Thyroid gland (tissue), 4 donors: ENCODE results near the gene LYZL2.

Experiments
- POLR2A ChIP-seq, 2 donors: fragments of 450-650 bp; IDR thresholded peaks; one replicate each; pipeline ENCODE4 v1.6.1; 2017; ENCODE audit warnings: antibody characterized with exemption in 2 of 2, mild to moderate bottlenecking in 2 of 2, moderate library complexity in 1 of 2
- TF ChIP-seq, protein P1 (sequence below), 6 experiments: fragments of 200-600 bp in 3 of 6; fragments of 450-650 bp in 3 of 6; sonication (generic) in 3 of 6; IDR thresholded peaks; one replicate each; pipeline ENCODE4 v1.5.1; 2016 to 2019; ENCODE audit warnings: antibody characterized with exemption in 6 of 6, mild to moderate bottlenecking in 2 of 6, inconsistent platforms in 1 of 6, moderate library complexity in 1 of 6

DNA sequence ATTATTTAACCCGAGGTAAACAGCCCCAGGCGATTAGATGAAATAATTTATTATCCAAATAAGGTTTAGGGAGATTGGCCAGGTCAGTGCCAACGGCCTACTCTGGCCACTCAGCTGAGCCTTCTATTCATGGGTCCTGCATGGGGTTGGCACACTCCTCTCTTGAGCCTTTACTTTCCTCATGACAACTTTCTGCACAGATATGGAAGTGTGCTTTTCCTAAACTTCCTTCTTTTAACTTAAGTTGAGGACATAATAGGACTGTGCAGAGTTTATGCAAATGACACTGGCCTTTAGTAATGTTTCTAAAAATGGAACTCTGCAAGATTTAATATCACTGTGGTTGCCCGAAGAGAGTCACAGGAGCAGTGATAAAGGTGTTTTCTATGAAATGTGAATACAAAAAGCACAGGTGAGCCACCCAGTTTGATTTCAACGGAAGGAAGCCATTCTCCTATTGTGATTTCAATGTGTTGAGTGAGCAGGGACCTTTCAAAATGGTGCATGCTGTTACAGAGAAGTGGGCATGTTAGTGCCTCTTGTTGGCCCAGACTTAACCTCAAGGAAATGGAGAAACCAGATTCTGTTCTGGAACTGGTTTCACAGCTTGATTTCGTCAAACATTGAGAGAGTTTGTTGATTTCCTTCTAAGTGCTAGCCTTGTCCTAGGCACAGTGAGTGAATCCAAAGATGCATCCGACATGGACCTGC lies 55.7 kb downstream of the LYZL2 start:
- no peak for TF ChIP-seq POLR2A (IDR thresholded peaks at IDR 0.05)
- TF ChIP-seq, protein P1, sequence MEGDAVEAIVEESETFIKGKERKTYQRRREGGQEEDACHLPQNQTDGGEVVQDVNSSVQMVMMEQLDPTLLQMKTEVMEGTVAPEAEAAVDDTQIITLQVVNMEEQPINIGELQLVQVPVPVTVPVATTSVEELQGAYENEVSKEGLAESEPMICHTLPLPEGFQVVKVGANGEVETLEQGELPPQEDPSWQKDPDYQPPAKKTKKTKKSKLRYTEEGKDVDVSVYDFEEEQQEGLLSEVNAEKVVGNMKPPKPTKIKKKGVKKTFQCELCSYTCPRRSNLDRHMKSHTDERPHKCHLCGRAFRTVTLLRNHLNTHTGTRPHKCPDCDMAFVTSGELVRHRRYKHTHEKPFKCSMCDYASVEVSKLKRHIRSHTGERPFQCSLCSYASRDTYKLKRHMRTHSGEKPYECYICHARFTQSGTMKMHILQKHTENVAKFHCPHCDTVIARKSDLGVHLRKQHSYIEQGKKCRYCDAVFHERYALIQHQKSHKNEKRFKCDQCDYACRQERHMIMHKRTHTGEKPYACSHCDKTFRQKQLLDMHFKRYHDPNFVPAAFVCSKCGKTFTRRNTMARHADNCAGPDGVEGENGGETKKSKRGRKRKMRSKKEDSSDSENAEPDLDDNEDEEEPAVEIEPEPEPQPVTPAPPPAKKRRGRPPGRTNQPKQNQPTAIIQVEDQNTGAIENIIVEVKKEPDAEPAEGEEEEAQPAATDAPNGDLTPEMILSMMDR (IDR thresholded peaks at IDR 0.05) = no peak
